ENCODE measurements around the gene HTRA1. TPM values are rescaled to one million over a fixed set of nuclear protein-coding genes. Genes with fewer than 3 reads are reported as not detected.

HTRA1 gene
- total RNA-seq, 1 experiment from 2014 or later, result 0.39 TPM

DNA sequence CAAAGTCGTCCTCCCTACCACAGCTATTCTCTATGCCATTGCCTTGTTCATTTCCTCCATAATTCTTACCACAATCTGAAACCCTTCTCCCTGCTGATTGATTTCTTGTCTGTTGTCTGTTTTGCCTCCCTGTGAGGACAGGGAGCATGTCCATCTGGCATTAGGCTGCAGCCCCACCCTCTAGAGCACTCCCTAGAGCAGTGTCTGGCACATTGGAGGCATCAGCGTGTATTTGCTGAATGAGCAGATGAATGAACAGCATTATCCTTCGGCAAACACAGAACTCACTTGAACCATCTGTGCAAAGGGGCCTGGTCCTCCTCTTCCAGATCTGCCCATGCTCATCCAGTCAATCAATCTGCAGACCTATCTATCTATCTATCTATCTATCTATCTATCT is 94.1 kb downstream of the HTRA1 start:
- ChIA-PET RAD21 (ENCODE audit: low non-redundant PET in 1 of 2, low total read pairs in 2 of 2, uncharacterized antibody in 2 of 2, unreplicated experiment in 2 of 2) (no interaction called here), POLR2A (no interaction called here), CTCF (no interaction called here)
- TF ChIP-seq ATF3 (IDR thresholded peaks at IDR 0.05) (no peak), YY1 (IDR thresholded peaks at IDR 0.05; ENCODE audit: extremely low read depth, insufficient replicate concordance, low read depth, low read length) (no peak), EZH2phosphoT487 (IDR thresholded peaks at IDR 0.05; ENCODE audit: borderline replicate concordance) (no peak), ZFX (IDR thresholded peaks at IDR 0.05) (no peak), JUND (IDR thresholded peaks at IDR 0.05) (no peak), CEBPB (IDR thresholded peaks at IDR 0.05; ENCODE audit: low read depth) (no peak), TCF7L2 (IDR thresholded peaks at IDR 0.05; ENCODE audit: borderline replicate concordance, extremely low read depth, insufficient read depth, insufficient read length) (no peak), MAX (IDR thresholded peaks at IDR 0.05) (no peak), ELF1 (IDR thresholded peaks at IDR 0.05; ENCODE audit: borderline replicate concordance, low read depth) (no peak), ZBTB33 (IDR thresholded peaks at IDR 0.05; ENCODE audit: extremely low read depth, insufficient replicate concordance, low read length) (no peak), POLR2A (IDR thresholded peaks at IDR 0.05; ENCODE audit: borderline replicate concordance, extremely low read depth, insufficient read depth, insufficient read length) (no peak), RAD21 (IDR thresholded peaks at IDR 0.05; ENCODE audit: low read depth) (no peak), POLR2AphosphoS5 (IDR thresholded peaks at IDR 0.05; ENCODE audit: low read depth, low read length) (no peak), EGR1 (IDR thresholded peaks at IDR 0.05; ENCODE audit: low read depth) (no peak)
- TF ChIP-seq, protein P1, sequence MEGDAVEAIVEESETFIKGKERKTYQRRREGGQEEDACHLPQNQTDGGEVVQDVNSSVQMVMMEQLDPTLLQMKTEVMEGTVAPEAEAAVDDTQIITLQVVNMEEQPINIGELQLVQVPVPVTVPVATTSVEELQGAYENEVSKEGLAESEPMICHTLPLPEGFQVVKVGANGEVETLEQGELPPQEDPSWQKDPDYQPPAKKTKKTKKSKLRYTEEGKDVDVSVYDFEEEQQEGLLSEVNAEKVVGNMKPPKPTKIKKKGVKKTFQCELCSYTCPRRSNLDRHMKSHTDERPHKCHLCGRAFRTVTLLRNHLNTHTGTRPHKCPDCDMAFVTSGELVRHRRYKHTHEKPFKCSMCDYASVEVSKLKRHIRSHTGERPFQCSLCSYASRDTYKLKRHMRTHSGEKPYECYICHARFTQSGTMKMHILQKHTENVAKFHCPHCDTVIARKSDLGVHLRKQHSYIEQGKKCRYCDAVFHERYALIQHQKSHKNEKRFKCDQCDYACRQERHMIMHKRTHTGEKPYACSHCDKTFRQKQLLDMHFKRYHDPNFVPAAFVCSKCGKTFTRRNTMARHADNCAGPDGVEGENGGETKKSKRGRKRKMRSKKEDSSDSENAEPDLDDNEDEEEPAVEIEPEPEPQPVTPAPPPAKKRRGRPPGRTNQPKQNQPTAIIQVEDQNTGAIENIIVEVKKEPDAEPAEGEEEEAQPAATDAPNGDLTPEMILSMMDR (IDR thresholded peaks at IDR 0.05 in 2 of 3, conservative IDR thresholded peaks at IDR 0.05 in 1 of 3; ENCODE audit: borderline replicate concordance in 1 of 3, insufficient read depth in 1 of 3, low read depth in 2 of 3, low read length in 2 of 3), result no peak
- Histone ChIP-seq H4K20me1 (ENCODE audit: insufficient read depth) (no peaks in the 10 kb centered on the region), H3K36me3 (ENCODE audit: control insufficient read depth in 1 of 2, insufficient read depth in 2 of 2, low read length in 2 of 2) (no peaks in the 10 kb centered on the region), H3K27me3 (ENCODE audit: insufficient read depth, low read length) (peaks cover 12% of the 10 kb centered on the region), H3K4me3 (replicated peaks in 1 of 2; ENCODE audit: low read depth in 1 of 2, low read length in 2 of 2) (no peak overlapping the region), H2AFZ (ENCODE audit: low read depth, low read length, poor library complexity, severe bottlenecking) (no peak overlapping the region), H3K9me2 (ENCODE audit: insufficient read depth) (no peaks in the 10 kb centered on the region), H3K9me3 (ENCODE audit: control insufficient read depth in 1 of 2, insufficient read depth in 1 of 2, low read depth in 1 of 2, low read length in 2 of 2) (no peaks in the 10 kb centered on the region), H3K79me2 (ENCODE audit: insufficient read depth, low read length) (no peaks in the 10 kb centered on the region), H3K9ac (ENCODE audit: low read length) (no peak overlapping the region), H3K4me2 (ENCODE audit: low read length) (no peak overlapping the region), H3K27ac (ENCODE audit: low read depth, low read length) (no peak overlapping the region), H3K4me1 (ENCODE audit: control insufficient read depth in 1 of 2, insufficient read depth in 2 of 2, low read length in 2 of 2) (peaks cover 0 to 8% of the 10 kb centered on the region in 2 experiments; a peak in 1 of 4 replicates)
- ATAC-seq (no peak), DNase-seq (ENCODE audit: low read depth, low spot score) (no peak)
- intact Hi-C loops (cut with micrococcal nuclease), result no loop called here
- BruUV-seq (replicated peaks), result no TSS peak
